ENCODE data around the gene MTLN. TPM values are rescaled to one million over a fixed set of nuclear protein-coding genes. Genes with fewer than 3 reads are reported as not detected.
"Not testable (repeated sequence)": the region's sequence is repeated elsewhere in the genome, so short reads cannot be mapped to it uniquely, and the experiment has no call there.

MTLN gene
- 18.3 TPM for polyA plus RNA-seq (2013, experiment 1 of 4)
- 18.3 TPM for polyA plus RNA-seq (2013, experiment 2 of 4)
- 17.7 TPM for polyA plus RNA-seq (2013, experiment 3 of 4)
- polyA plus RNA-seq (2013, experiment 4 of 4), result 20.1 TPM

- 1 to 3% methylated on average over 51 to 54 of the region's 54 CpGs for WGBS, 2 experiments
- H3K27me3 ChIP-seq (ENCODE audit: control insufficient read depth, insufficient read depth, low read length, poor library complexity, severe bottlenecking), result no peaks in the 10 kb centered on the region
- no peaks in the 10 kb centered on the region for H3K4me1 ChIP-seq (ENCODE audit: control insufficient read depth, insufficient read depth, low read length)
- no peak within 1 kb of the TSS for H3K27ac ChIP-seq (ENCODE audit: insufficient read depth, low read depth, low read length, poor library complexity, severe bottlenecking)
- H3K9me3 ChIP-seq (ENCODE audit: control insufficient read depth, low read length), result no peaks in the 10 kb centered on the region
- peak within 1 kb of the TSS; percentile 66 for H3K4me3 ChIP-seq (ENCODE audit: insufficient read depth, low read depth, low read length)
- peaks cover 4% of the 10 kb centered on the region for H3K36me3 ChIP-seq (ENCODE audit: control insufficient read depth, insufficient read depth, low read length)
These were observed at the start of gene MTLN for GRCh38 chr2:110211938-110212858. Gene MTLN (minus strand): TSS chr2:110212547. CDS start chr2:110212525, 22 bp downstream.

- H3K9me3 ChIP-seq (ENCODE audit: control insufficient read depth, low read length); H3K27ac ChIP-seq (ENCODE audit: insufficient read depth, low read depth, low read length, poor library complexity, severe bottlenecking); H3K4me3 ChIP-seq (ENCODE audit: insufficient read depth, low read depth, low read length); H3K36me3 ChIP-seq (ENCODE audit: control insufficient read depth, insufficient read depth, low read length); H3K4me1 ChIP-seq (ENCODE audit: control insufficient read depth, insufficient read depth, low read length); H3K27me3 ChIP-seq (ENCODE audit: control insufficient read depth, insufficient read depth, low read length, poor library complexity, severe bottlenecking): not testable (repeated sequence)
- WGBS, 2 experiments, result no CpG with 5 or more reads among the region's 1 CpG
These were observed 49.6 kb upstream of the MTLN start for GRCh38 chr2:110261910-110262309.

DNA sequence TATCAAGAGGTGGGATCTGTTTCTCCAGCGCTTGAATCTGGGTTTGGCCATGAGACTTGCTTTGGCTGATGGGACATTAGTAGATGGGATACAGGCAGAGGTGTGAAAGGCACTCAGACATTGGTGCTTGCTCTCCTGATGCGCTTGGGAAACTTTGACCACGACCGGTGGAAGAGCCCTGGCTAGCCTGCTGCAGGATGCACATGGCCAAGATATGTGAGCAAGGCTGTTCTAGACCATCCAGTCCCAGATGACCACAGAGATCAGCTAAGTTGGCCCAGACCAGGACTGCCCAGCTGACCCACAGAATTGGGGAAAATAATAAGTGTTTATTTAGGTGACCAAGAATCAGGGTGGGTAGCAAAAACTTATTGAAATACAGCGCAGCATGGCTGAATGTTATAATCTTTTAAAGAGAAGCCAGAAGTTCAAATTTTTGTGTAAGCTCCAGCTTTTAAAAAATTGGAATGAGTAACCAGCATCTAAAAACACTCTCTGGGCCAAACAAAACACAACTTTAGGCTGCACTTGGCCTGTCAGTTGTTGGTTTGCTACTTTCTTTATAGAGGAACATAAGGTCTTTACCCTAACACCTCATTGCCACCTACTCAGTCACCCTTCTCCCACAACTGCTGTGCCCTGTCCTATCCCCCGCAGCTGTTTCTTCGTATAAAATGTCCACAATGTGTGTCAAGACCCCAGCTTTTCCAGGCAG, 35.9 kb upstream of the MTLN start:
- H3K36me3 ChIP-seq (ENCODE audit: control insufficient read depth, insufficient read depth, low read length); H3K27ac ChIP-seq (ENCODE audit: insufficient read depth, low read depth, low read length, poor library complexity, severe bottlenecking); H3K4me3 ChIP-seq (ENCODE audit: insufficient read depth, low read depth, low read length); H3K4me1 ChIP-seq (ENCODE audit: control insufficient read depth, insufficient read depth, low read length); H3K27me3 ChIP-seq (ENCODE audit: control insufficient read depth, insufficient read depth, low read length, poor library complexity, severe bottlenecking); H3K9me3 ChIP-seq (ENCODE audit: control insufficient read depth, low read length): not testable (repeated sequence)
- WGBS, 2 experiments, result 91 to 92% methylated on average over 3 to 4 of the region's 7 CpGs

DNA sequence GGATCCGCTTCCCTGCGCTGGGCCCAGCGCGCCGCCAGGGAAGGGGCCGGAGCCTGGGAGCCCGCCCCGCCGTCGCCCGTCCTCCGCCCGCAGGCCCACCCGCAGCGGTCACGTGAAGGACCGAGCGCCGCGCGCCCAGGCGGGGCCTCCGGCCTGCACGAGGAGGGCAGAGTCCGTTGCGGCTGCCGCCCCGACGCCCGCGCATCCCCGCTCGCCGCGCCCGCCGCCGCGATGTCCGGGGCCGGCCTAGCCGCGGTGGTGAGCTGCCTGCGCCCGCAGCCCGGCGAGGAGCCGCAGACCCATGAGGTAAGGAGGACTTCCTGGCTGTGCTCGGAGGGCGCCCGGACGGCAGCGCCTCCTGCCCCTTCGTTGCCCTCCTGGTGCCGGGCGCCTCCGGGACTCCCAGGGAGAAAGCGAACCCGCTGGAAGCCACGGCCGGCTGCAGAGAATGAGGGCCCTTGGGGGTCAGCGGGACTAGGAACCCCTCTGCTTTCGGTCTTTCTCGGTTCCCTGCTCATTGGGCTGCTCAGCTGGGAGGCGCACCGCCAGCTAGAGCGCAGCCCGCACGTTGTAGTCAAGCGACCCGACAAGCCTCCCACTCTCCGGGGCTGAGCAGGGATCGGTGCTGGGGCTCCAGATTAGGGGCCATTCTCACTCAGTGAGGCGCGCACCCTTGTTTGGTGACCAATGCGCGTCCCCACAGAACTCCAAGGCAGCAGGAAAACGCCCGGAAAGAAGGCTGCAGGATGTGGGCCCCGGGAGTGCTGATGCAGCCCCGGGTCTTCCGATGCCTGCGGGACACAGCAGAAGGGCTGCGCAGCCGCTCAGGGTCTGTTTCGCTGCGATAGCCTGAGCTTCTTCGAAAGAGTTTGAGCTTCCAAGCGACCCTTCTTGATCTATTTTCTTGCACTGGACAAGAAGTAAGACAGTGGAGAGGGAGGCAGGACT, 33.4 kb upstream of the MTLN start:
- H3K27me3 ChIP-seq (ENCODE audit: control insufficient read depth, insufficient read depth, low read length, poor library complexity, severe bottlenecking); H3K9me3 ChIP-seq (ENCODE audit: control insufficient read depth, low read length); H3K4me3 ChIP-seq (ENCODE audit: insufficient read depth, low read depth, low read length); H3K27ac ChIP-seq (ENCODE audit: insufficient read depth, low read depth, low read length, poor library complexity, severe bottlenecking); H3K36me3 ChIP-seq (ENCODE audit: control insufficient read depth, insufficient read depth, low read length); H3K4me1 ChIP-seq (ENCODE audit: control insufficient read depth, insufficient read depth, low read length): not testable (repeated sequence)
- WGBS, 2 experiments, result no CpG with 5 or more reads among the region's 89 CpGs

GRCh38 chr2:110243283-110243682, 30.9 kb upstream of the MTLN start:
- H3K27ac ChIP-seq (ENCODE audit: insufficient read depth, low read depth, low read length, poor library complexity, severe bottlenecking), result not testable (repeated sequence)

DNA sequence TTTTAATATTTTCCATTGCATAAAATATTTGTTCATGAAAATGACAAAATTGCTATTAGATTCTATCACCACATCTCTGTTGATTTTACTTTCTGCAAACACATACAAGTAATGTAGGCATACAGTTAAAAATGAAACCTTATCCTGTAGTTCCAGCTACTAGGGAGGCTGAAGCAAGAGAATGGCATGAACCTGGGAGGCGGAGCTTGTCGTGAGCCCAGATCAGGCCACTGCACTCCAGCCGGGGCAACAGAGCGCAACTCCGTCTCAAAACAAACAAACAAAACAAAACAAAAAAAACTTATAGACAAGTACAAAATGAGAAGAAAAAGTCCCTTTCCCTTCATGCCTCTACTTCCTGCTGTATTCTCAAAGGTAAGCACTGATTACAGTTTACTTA, 22.2 kb upstream of the MTLN start:
- H3K36me3 ChIP-seq (ENCODE audit: control insufficient read depth, insufficient read depth, low read length); H3K27me3 ChIP-seq (ENCODE audit: control insufficient read depth, insufficient read depth, low read length, poor library complexity, severe bottlenecking); H3K27ac ChIP-seq (ENCODE audit: insufficient read depth, low read depth, low read length, poor library complexity, severe bottlenecking); H3K9me3 ChIP-seq (ENCODE audit: control insufficient read depth, low read length); H3K4me3 ChIP-seq (ENCODE audit: insufficient read depth, low read depth, low read length); H3K4me1 ChIP-seq (ENCODE audit: control insufficient read depth, insufficient read depth, low read length): not testable (repeated sequence)
- no CpG with 5 or more reads among the region's 5 CpGs for WGBS, 2 experiments

More at GRCh38 chr2:110243283-110243682, 30.9 kb upstream of the MTLN start:
- not testable (repeated sequence) for H3K27me3 ChIP-seq (ENCODE audit: control insufficient read depth, insufficient read depth, low read length, poor library complexity, severe bottlenecking); H3K4me3 ChIP-seq (ENCODE audit: insufficient read depth, low read depth, low read length); H3K4me1 ChIP-seq (ENCODE audit: control insufficient read depth, insufficient read depth, low read length); H3K9me3 ChIP-seq (ENCODE audit: control insufficient read depth, low read length); H3K36me3 ChIP-seq (ENCODE audit: control insufficient read depth, insufficient read depth, low read length)
- no CpG with 5 or more reads among the region's 3 CpGs for WGBS, 2 experiments

DNA sequence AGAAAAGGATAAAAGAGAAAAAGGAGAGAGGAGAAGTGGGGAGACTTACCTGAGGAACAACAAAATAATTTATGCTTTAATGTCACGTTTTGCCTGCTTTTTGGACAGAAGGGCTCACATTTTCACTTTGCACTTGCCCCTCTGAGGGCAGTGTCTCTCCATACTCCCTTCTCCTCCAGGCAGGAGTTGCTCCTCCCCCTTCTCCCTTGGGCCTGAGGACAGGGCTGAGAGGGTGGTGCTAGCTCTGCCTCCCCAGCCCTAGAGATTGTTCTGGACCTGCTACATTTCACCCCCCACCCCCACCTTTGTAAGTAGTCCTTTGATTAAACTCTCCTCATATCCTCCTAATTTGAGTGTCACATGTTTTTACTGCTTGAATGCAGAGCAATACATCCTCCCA, 17.5 kb upstream of the MTLN start:
- H3K4me1 ChIP-seq (ENCODE audit: control insufficient read depth, insufficient read depth, low read length); H3K4me3 ChIP-seq (ENCODE audit: insufficient read depth, low read depth, low read length); H3K27ac ChIP-seq (ENCODE audit: insufficient read depth, low read depth, low read length, poor library complexity, severe bottlenecking); H3K27me3 ChIP-seq (ENCODE audit: control insufficient read depth, insufficient read depth, low read length, poor library complexity, severe bottlenecking); H3K36me3 ChIP-seq (ENCODE audit: control insufficient read depth, insufficient read depth, low read length); H3K9me3 ChIP-seq (ENCODE audit: control insufficient read depth, low read length): not testable (repeated sequence)
- WGBS, 2 experiments, result no CpG with 5 or more reads among the region's 1 CpG

- H3K27ac ChIP-seq (ENCODE audit: insufficient read depth, low read depth, low read length, poor library complexity, severe bottlenecking), result not testable (repeated sequence)
- WGBS, 2 experiments, result 92 to 96% methylated on average over 1 of the region's 1 CpG
These were observed 10.3 kb upstream of the MTLN start for GRCh38 chr2:110222626-110223025.

GRCh38 chr2:110221938-110222337, 9.6 kb upstream of the MTLN start:
- WGBS, 2 experiments, result 61 to 67% methylated on average over 4 of the region's 4 CpGs
- no peak overlapping the region for H3K27ac ChIP-seq (ENCODE audit: insufficient read depth, low read depth, low read length, poor library complexity, severe bottlenecking)
- no peaks in the 10 kb centered on the region for H3K4me1 ChIP-seq (ENCODE audit: control insufficient read depth, insufficient read depth, low read length)
- H3K9me3 ChIP-seq (ENCODE audit: control insufficient read depth, low read length), result no peaks in the 10 kb centered on the region
- no peaks in the 10 kb centered on the region for H3K27me3 ChIP-seq (ENCODE audit: control insufficient read depth, insufficient read depth, low read length, poor library complexity, severe bottlenecking)
- no peaks in the 10 kb centered on the region for H3K36me3 ChIP-seq (ENCODE audit: control insufficient read depth, insufficient read depth, low read length)
- H3K4me3 ChIP-seq (ENCODE audit: insufficient read depth, low read depth, low read length), result no peak overlapping the region

More at GRCh38 chr2:110222626-110223025, 10.3 kb upstream of the MTLN start:
- H3K27me3 ChIP-seq (ENCODE audit: control insufficient read depth, insufficient read depth, low read length, poor library complexity, severe bottlenecking); H3K9me3 ChIP-seq (ENCODE audit: control insufficient read depth, low read length); H3K4me1 ChIP-seq (ENCODE audit: control insufficient read depth, insufficient read depth, low read length); H3K4me3 ChIP-seq (ENCODE audit: insufficient read depth, low read depth, low read length); H3K36me3 ChIP-seq (ENCODE audit: control insufficient read depth, insufficient read depth, low read length): not testable (repeated sequence)
